ENCODE data around the gene SPPL2B.

Gene SPPL2B

DNA sequence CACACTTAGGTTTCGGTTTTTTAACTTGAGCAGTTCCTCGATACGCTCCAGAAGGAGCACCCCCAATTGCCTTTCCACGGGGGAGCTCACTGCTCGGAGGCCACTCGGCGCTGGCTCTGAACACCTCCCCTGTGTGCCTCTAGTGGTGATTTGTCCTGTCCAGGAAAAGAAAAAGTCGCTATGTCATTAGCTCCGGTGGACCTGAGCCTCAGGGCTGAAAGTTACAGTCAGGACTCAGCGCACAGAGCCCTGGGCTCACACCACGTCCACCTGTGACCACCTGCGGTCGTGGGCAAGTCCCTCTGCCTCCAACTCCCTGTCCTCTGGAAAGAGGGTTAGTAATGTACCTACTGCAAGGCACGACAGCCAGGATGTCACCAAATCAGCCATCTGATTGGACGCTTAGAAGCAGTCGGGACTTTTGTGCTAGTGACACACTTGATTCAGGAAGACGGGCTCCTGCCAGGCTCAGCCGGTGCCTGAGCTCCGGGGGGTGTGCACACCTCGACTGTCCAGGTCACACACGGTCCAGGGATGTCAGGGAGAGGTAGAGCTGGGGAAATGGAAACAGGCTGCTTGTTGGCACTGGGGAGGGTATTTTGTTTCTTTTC, 27.7 kb downstream of the SPPL2B start:
- TF ChIP-seq, protein P1, sequence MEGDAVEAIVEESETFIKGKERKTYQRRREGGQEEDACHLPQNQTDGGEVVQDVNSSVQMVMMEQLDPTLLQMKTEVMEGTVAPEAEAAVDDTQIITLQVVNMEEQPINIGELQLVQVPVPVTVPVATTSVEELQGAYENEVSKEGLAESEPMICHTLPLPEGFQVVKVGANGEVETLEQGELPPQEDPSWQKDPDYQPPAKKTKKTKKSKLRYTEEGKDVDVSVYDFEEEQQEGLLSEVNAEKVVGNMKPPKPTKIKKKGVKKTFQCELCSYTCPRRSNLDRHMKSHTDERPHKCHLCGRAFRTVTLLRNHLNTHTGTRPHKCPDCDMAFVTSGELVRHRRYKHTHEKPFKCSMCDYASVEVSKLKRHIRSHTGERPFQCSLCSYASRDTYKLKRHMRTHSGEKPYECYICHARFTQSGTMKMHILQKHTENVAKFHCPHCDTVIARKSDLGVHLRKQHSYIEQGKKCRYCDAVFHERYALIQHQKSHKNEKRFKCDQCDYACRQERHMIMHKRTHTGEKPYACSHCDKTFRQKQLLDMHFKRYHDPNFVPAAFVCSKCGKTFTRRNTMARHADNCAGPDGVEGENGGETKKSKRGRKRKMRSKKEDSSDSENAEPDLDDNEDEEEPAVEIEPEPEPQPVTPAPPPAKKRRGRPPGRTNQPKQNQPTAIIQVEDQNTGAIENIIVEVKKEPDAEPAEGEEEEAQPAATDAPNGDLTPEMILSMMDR (IDR thresholded peaks at IDR 0.05): no peak
- H3K4me3 ChIP-seq (ENCODE audit: low read depth, low read length): no peak overlapping the region

DNA sequence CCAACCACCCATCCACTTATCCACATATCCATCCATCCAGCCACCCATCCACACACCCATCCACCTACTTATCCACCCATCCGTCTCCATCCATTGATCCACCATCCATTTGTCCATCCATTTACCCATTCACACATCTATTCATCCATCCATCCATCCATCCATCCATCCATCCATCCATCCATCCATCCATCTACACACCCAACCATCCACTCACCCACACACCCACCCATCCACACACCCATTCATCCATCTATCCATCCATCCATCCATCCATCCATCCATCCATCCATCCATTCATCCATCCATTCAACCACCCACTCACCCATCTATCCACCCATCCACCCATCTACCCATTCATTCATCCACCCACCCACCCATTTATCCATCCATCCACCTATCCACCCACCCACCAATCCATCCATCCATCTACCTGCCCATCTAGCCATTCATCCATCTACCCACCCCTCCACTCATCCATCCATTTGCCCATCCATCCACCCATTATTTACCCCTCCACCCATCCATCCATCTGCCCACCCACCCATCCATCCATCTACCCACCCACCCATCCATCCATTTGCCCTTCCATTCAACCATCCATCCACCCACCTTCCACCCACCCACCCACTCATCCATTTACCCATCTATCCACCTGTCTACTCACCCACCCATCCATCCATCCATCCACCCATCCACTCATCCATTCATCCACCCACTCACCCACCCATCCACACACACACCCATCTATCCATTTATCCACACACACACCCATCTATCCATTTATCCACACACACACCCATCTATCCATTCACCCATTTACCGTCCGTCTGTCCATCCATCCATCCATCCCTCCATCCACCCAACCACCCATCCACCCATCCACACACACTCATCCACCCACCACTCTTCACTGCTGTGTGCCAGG, 29.1 kb downstream of the SPPL2B start:
- H2AFZ ChIP-seq: no peak overlapping the region
- no peaks in the 10 kb centered on the region for H3K36me3 ChIP-seq (ENCODE audit: control insufficient read depth, insufficient read depth, low read length)
- H3K27ac ChIP-seq: no peak overlapping the region
- no peak overlapping the region for H3K4me3 ChIP-seq (ENCODE audit: low read depth, low read length)
- H3K9ac ChIP-seq: no peak overlapping the region
- H3K4me1 ChIP-seq: no peaks in the 10 kb centered on the region
- no peaks in the 10 kb centered on the region for H3K79me2 ChIP-seq
- TF ChIP-seq, protein P1 (IDR thresholded peaks at IDR 0.05): no peak
- no peaks in the 10 kb centered on the region for H3K27me3 ChIP-seq (ENCODE audit: control insufficient read depth, insufficient read depth, low read length)
- no peak overlapping the region for H3K4me2 ChIP-seq (ENCODE audit: low read length)
- H3K9me3 ChIP-seq (ENCODE audit: control insufficient read depth, low read length): no peaks in the 10 kb centered on the region

More for the DNA sequence above, 27.7 kb downstream of the SPPL2B start:
- Histone ChIP-seq H2AFZ (no peak overlapping the region), H3K27ac (no peak overlapping the region), H3K79me2 (no peaks in the 10 kb centered on the region), H3K9me3 (ENCODE audit: control insufficient read depth, low read length) (no peaks in the 10 kb centered on the region), H3K4me1 (no peaks in the 10 kb centered on the region), H3K27me3 (ENCODE audit: control insufficient read depth, insufficient read depth, low read length) (no peaks in the 10 kb centered on the region), H3K9ac (no peak overlapping the region), H3K4me2 (ENCODE audit: low read length) (no peak overlapping the region), H3K36me3 (ENCODE audit: control insufficient read depth, insufficient read depth, low read length) (no peaks in the 10 kb centered on the region)

DNA sequence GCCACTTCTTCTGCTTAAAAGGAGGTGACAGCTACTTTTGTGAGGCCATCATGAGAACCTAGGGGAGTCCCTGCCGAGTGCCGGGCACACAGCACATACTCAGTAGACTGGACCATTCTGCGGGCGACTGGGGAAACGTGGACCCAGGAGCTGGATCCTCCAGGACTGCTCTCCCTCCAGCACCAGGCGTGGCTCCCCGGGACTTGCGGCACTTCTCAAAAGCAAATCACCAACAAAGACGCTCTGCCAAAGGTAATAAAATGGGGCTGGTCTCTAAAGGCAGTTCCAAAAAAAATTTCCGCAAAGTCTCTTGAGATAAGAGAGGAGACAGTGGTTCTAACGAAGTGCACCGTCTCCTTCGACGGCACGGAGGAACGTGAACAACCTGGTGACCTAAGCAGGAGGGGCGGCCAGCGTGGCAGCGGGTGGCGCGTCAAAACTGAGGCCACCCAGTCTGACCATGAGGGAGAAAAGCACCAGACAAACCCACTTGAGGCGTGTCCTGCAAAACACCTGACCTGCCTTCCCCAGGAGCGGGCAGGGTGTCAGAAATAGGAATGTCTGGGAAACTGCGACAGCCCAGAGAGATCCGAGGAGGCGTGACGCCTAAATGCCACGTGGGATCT, 30.2 kb downstream of the SPPL2B start:
- H3K36me3 ChIP-seq (ENCODE audit: control insufficient read depth, insufficient read depth, low read length): no peaks in the 10 kb centered on the region

DNA sequence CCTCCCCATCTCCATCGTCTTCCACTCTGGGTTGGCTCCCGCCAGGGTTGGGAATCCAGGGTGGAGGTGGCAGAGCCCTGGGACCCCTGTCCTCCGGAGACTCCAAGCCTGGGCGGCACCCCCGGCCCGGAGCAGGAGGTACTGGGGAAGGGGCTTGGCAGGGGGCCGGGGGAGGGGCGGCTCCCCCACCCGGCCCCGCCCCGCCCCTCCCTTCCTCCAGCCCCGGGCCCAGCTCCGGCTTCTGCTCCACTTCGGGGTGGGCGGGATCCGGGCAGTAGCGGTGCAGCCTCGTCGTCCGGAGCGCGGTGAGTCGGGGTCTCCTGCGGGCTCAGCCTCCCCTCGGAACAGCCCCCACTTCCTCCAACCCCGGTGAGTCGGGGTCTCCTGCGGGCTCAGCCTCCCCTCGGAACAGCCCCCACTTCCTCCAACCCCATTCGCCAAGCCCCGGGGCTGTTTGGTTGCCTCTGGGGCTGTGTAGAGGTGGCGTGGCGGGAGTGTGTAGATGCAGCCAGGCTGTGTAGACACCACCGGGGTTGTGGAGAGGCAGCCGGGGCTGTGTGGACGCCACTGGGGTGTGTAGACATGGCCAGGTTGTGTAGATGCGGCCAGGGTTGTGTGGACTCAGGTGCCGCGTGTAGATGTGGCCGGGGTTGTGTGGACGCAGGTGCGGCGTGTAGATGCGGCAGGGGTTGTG, 31.7 kb downstream of the SPPL2B start, which contains the start of gene TMPRSS9:
Gene TMPRSS9 (plus strand): TSS at position 274 of the 694 bp plus-strand sequence. CDS start 29,521 bp downstream, outside the sequence.
- Histone ChIP-seq H3K27ac (no peak within 1 kb of the TSS), H3K79me2 (no peaks in the 10 kb centered on the region), H3K9me3 (ENCODE audit: control insufficient read depth, low read length) (no peaks in the 10 kb centered on the region), H3K4me3 (ENCODE audit: low read depth, low read length) (no peak within 1 kb of the TSS), H2AFZ (no peak within 1 kb of the TSS), H3K4me2 (ENCODE audit: low read length) (no peak within 1 kb of the TSS), H3K27me3 (ENCODE audit: control insufficient read depth, insufficient read depth, low read length) (no peaks in the 10 kb centered on the region), H3K4me1 (no peaks in the 10 kb centered on the region), H3K36me3 (ENCODE audit: control insufficient read depth, insufficient read depth, low read length) (no peaks in the 10 kb centered on the region), H3K9ac (no peak within 1 kb of the TSS)
- TF ChIP-seq, protein P1 (IDR thresholded peaks at IDR 0.05): no peak

More for the DNA sequence above, 30.2 kb downstream of the SPPL2B start:
- Histone ChIP-seq H3K9me3 (ENCODE audit: control insufficient read depth, low read length) (no peaks in the 10 kb centered on the region), H3K4me1 (no peaks in the 10 kb centered on the region), H3K4me2 (ENCODE audit: low read length) (no peak overlapping the region), H2AFZ (no peak overlapping the region), H3K27ac (no peak overlapping the region), H3K4me3 (ENCODE audit: low read depth, low read length) (no peak overlapping the region), H3K9ac (no peak overlapping the region), H3K79me2 (no peaks in the 10 kb centered on the region), H3K27me3 (ENCODE audit: control insufficient read depth, insufficient read depth, low read length) (no peaks in the 10 kb centered on the region)
- TF ChIP-seq, protein P1 (IDR thresholded peaks at IDR 0.05): no peak
